ENCODE measurements around the gene ATG3. TPM values are rescaled to one million over a fixed set of nuclear protein-coding genes. Genes with fewer than 3 reads are reported as not detected.
"Not testable (repeated sequence)": the region's sequence is repeated elsewhere in the genome, so short reads cannot be mapped to it uniquely, and the experiment has no call there.

Gene ATG3
- total RNA-seq, 1 donor from 2014 or later = 49.5 TPM

DNA sequence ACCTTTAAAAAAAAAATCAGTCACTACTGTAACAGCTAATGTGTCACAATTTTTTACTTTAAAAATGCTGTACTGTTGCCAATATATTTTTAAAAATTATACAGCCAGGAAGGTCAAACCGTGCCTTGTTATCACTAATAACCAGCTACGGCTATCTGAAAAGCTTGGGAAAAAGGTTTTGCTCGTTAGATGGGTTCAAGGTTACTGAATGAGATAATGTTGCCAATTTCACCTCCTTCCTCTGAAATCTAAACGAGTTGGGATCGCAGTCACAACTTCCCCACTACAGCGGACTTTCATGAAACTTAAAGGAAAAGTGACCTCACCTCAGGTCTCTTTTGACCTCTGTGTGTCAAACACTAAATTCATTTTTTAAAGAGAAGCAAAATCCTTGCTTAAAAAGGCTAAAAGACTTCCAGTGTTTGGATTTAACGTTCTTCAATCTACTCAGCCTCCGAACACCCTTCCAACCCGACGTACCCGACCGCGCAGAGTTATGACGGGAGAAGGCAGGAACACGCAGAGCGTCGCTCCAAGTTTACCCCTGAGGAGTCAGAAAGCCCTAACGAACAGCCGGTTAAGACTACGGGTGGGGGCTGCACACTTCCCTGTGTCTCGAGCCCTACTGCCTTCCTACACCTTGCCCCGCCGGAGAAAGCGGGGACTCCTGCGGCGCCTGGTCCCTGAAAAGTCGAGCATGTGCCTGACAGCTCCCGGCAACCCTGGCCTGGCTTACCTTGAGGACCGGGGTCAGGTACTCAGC is 860 bp downstream of the ATG3 start:
- DNase-seq (ENCODE audit: low spot score) = peak; percentile 63

GRCh38 chr3:112560307-112560706 is 1.5 kb downstream of the ATG3 start:
- DNase-seq (ENCODE audit: low spot score) = no peak

DNA sequence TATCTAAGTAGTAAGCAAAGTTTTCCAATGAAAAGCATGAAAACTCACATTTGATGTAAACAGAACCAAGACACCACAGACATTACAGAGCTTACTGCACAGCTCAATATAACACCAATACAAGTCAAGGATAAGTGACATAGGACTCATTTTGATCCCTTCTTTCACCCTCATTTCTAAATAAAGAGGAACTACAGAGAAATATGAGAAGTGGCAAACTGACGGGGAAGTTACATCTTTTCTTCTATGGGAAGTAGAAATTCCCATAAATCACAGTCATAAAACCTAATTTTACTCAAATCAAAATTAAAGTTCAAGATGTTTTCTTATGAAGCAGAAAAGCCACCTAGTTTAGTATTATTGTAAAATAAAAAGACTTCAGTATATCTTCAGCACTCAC is 3.8 kb downstream of the ATG3 start:
- DNase-seq (ENCODE audit: low spot score) = no peak

DNA sequence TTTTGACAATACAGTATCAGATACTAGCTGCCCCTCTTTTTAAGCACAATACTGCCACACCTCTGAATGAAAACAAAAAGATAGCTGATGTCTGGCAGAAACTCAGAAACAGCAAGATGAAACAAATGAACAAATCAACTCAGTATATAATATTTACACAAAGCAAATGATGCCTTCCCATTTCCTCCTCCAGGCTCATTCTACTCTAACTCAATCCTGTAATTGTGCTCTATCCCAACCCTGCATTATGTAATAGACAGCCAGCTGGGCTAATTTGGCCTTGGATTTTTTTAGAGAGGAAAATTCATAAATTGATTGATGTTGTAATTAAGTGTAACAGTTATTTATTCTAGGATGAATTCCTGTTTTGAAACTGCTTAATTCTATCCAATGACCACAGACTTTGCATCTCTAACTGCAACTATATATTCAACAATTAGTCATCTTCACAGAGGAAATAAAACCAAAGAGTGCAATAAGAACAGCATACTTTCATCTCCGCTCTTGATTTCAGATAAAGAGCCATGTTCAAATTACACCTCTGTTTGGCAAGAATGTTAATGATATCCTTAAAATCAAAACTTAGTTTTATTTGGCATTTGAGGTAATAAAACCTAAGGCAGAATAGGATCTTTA is 6.1 kb downstream of the ATG3 start:
- DNase-seq (ENCODE audit: low spot score) = no peak

- DNase-seq (ENCODE audit: low spot score) = no peak
Observed at GRCh38 chr3:112550859-112551258, 10.9 kb downstream of the ATG3 start.

DNA sequence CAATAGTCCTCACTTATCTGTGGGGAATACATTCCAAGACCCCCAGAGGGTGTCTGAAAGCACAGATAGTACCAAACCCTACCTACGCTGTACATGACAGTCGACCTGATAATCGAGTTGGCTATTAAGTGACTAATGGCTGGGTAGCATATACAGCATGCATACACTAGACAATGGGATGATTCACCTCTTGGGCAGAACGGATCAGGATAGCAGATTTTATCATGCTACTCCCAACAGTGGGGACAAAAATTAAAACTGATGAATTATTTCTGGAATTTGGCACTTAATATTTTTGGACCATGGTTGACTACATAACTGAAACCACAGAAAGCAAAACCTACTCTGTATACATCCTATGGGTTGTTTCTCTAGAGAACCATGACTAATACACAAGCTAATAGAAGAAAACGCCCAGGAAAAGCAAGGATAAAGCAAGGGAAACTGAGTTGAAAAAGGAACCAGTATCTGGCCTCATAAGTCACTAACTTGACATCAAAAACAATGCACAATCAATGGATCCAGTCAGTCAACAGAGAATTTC is 15.5 kb downstream of the ATG3 start:
- no peak for DNase-seq (ENCODE audit: low spot score)

DNA sequence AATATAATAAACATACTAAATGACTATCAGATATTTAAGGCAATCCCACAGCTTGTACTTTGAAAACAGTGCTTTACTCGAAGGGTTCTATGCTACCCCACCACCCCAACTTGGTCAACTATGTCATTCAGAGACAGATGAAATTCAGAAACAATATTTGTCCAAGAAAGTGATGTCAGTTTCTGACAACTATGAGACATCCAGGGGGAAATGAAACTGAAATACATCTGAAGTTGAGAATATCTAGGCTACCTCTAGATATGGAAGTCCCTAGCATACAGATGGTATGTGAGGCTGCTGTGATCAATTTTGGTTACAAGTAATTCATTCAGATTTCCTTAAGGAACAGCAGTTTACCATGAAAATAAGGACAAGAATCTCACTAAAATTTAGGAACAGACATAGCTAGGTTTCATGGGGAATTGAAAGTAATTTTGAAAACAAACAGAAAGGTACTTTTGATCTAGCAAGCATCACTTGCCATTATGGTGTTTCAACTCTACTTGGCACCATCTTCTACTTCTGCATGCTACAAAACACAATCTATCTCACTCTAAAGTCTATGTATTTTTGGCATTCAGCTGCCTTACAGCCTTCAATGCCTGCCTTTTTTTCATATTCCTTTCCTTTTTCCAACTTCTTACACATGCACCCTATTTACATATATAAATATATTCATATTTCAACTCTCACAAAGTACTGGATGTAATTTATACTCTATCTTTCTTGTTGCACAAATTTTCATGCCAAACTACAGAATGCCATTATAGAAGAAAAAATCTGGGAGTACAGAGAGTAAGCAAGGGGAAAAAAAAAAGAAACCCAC is 21.7 kb downstream of the ATG3 start:
- DNase-seq (ENCODE audit: low spot score) = no peak

DNA sequence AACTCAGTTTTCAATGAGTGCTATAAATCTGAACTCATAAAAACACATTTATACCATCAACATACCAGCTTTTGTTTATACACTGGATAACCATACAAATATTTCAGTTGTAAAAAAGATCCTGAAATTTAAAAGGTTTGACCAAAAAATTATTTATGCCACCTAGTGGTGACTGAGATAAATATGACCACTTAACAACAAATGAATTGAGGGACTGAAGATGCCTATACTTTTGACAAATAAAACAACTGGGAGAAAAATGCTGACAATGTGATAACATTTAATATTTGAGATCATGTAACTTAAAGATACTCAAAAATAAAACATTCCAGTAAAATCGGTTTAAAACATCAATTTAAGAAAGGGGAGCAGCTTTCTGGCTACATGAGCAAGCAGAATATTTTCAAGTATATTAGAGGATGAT is 30.4 kb downstream of the ATG3 start:
- no peak for DNase-seq (ENCODE audit: low spot score)

DNA sequence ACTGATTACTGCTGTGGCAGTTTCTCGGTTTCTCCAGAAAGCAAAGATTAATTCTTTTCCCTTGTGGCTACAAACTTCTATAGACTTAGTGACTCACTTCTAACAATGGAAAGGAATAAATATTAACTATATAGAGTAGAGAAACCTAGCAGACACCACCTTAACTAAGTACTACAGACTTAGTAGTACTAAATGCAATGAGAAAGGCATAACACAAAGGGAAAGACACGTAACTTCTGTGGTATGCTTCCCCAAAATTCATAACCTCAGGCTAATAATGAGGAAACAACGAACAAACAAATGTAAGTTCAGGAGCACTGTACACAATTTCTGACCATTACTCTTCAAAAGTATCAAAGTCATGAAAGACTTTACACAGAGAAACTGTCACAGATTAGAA is 31.2 kb downstream of the ATG3 start:
- DNase-seq (ENCODE audit: low spot score) = no peak

DNA sequence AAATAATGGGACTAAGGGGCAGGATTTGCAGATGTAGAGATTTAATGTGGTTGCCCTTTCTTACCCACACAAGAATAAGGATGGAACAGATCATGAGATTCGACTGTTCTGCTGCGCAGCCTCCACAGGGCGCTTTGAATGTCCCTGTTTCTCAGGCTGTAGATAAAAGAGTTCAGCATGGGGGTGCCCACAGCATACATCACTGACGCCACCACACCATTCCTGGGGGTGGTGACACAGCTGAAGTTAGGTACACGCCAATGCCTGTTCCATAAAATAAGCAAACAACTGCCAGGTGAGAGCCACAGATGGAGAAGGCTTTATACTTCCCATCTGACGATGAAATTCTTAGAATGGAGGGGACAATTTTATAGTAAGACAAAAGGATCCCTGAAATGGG is 37.6 kb downstream of the ATG3 start:
- not testable (repeated sequence) for DNase-seq (ENCODE audit: low spot score)

DNA sequence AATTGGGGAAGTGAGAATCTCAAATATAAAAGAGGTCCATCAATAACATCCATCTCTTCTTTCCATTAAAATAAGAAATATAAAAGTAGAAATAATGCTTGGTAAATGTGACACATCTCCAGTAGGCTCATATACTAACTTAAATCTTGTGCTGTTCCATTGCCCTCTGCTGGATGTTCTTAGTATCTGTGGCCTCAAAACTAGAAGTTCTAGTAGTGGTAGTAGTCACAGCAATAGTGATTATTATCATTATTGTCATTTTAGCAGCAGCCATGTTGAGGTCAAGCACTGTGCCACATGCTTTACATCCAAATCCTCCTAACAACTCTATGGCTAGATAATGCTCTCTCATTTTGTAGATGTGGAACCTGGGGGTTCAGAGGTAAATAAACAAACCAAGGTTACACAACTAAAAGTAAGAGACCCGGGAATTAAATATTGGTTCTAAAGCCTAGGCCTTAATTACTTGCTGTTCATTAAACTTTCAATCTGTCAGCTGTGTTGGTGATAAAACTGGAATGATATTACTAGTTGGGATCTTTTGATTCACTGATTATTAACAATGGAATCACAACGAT is 42.2 kb downstream of the ATG3 start:
- no peak for DNase-seq (ENCODE audit: low spot score)

- not testable (repeated sequence) for DNase-seq (ENCODE audit: low spot score)
Observed at GRCh38 chr3:112518970-112519369, 42.8 kb downstream of the ATG3 start.

GRCh38 chr3:112514527-112515128 is 47.1 kb downstream of the ATG3 start:
- no peak for DNase-seq (ENCODE audit: low spot score)

DNA sequence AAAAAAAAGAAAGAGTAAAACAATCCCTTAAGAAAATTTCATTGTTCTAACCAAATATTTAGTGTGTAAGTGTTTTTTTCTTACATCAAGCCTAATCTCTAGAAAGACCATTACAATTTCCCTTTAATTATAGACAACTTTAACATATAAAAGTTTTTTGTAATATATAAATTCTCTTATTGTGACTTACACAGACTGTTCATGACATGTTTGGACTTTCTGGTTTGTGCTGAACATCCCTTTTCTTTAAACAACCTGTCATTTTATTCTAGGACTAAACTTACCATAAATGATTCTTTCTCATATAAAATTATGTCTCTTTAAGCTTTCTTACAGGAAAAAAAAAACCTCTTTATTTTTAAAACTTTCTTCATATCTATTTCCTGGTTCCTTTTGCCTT is 49.4 kb downstream of the ATG3 start:
- DNase-seq (ENCODE audit: low spot score) = no peak

DNA sequence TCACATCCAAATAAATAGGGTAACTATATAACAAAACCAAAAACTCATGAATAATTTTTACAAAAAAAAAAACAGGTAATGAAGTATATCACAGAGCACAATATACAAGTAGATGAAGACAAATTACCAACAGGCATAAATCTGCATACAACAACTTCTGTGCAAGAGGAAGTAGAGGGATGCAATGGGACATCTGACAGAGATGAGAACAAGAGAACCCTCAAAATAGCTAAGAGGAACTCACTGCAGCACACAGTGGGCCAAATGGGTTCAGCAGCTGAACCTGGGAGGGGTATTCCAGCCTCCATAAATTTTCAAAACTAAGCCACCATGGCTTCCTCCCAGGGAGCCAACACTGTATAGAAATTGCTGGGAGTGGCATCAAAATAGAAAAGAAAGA is 52.9 kb downstream of the ATG3 start:
- no peak for DNase-seq (ENCODE audit: low spot score)

GRCh38 chr3:112508261-112508660 is 53.5 kb downstream of the ATG3 start:
- DNase-seq (ENCODE audit: low spot score) = no peak

DNA sequence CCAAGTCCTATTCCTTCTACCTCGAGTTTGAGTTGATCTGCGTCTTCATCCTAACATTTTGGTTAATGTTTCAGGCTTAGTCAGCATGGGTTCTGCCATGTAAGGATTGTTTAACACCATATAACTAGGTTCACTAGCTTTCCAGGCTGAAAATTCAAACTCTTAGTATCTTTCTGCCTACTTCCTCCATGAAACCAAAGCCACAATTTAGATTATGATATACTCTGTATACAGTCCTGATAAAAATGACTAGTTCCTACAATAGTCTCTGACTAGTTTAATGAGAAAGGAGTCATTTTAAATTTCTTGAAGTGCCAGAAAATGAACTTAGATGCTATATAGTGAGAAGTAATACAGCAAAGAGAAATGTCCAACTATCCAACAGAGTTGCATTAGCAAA is 55.9 kb downstream of the ATG3 start:
- no peak for DNase-seq (ENCODE audit: low spot score)

DNA sequence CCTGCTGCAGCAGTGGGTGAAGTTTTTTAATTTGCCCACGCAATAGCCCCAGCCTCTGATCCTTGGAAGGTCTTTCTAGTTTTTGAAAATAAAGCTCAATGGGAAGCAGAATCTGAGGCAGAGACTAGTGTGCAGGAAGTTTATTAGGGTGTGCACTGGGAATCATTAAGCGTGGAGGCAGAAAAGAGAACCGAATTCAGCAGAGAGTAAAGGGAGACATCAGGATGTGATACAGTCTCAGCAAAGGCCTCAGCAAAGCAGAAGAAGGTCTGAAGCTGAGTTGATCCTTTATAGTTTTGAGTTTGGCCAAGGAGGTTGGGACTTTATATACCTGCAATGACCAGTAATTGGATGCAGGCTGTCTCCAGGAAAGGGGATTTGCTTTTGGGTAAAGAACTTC is 57.6 kb downstream of the ATG3 start:
- no peak for DNase-seq (ENCODE audit: low spot score)

GRCh38 chr3:112503304-112503972 is 58.3 kb downstream of the ATG3 start:
- no peak for DNase-seq (ENCODE audit: low spot score)

GRCh38 chr3:112500621-112501020 is 61.1 kb downstream of the ATG3 start:
- DNase-seq (ENCODE audit: low spot score) = no peak
